DOHH2 (cell line): ENCODE measurements around the gene GLDN.

ENCODE experiments used
- H3F3A ChIP-seq: fragments of 200-600 bp; sonication (generic), shearing (Covaris generic); 2 replicates; pipeline ENCODE4 v1.6.0; 2016; ENCODE audit warnings: antibody characterized with exemption, mild to moderate bottlenecking; ENCODE audit not compliant: control insufficient read depth, insufficient read depth
- H3K27ac ChIP-seq: fragments of 200-600 bp; sonication (generic); 2 replicates; pipeline ENCODE4 v1.5.1; 2014; ENCODE audit warnings: low read depth, mild to moderate bottlenecking, low read length, moderate library complexity
- H3K27me3 ChIP-seq: fragments of 200-600 bp; sonication (generic); 2 replicates; pipeline ENCODE4 v1.6.1; 2014; ENCODE audit warnings: mild to moderate bottlenecking, low read length, mixed read lengths; ENCODE audit not compliant: control insufficient read depth
- H3K36me3 ChIP-seq: fragments of 200-600 bp; sonication (generic); 2 replicates; pipeline ENCODE4 v1.6.1; 2014; ENCODE audit warnings: mild to moderate bottlenecking, low read length, moderate library complexity, mixed read lengths; ENCODE audit not compliant: control insufficient read depth
- H3K4me1 ChIP-seq: fragments of 200-600 bp; sonication (generic); 2 replicates; pipeline ENCODE4 v1.6.1; 2014; ENCODE audit warnings: mild to moderate bottlenecking, low read length, mixed read lengths; ENCODE audit not compliant: control insufficient read depth
- H3K4me2 ChIP-seq: fragments of 200-600 bp; sonication (generic); 2 replicates; pipeline ENCODE4 v1.6.0; 2014; ENCODE audit warnings: mild to moderate bottlenecking, low read length, moderate library complexity
- H3K4me3 ChIP-seq: fragments of 200-600 bp; sonication (generic); 2 replicates; pipeline ENCODE4 v1.5.1; 2014; ENCODE audit warnings: mild to moderate bottlenecking, low read length, mixed read lengths
- H3K79me2 ChIP-seq: fragments of 200-600 bp; sonication (generic); 2 replicates; pipeline ENCODE4 v1.6.1; 2014; ENCODE audit warnings: mild to moderate bottlenecking, low read length, mixed read lengths; ENCODE audit not compliant: control insufficient read depth
- H3K9me2 ChIP-seq: fragments of 200-600 bp; sonication (generic); replicated peaks from 2 replicates; pipeline ENCODE4 v1.6.1; 2014; ENCODE audit warnings: mild to moderate bottlenecking, low read length, mixed read lengths; ENCODE audit not compliant: control insufficient read depth
- H3K9me3 ChIP-seq: fragments of 200-600 bp; sonication (generic); 2 replicates; pipeline ENCODE4 v1.6.1; 2014; ENCODE audit warnings: antibody characterized with exemption, low read length, mixed read lengths; ENCODE audit not compliant: control insufficient read depth, insufficient read depth
- H4K20me1 ChIP-seq: fragments of 200-600 bp; sonication (generic); 2 replicates; pipeline ENCODE4 v1.6.0; 2014; ENCODE audit warnings: low read depth, mild to moderate bottlenecking, antibody characterized with exemption, low read length, moderate library complexity; ENCODE audit not compliant: control insufficient read depth, insufficient read depth
- CTCF ChIP-seq: fragments of 200-600 bp; sonication (generic); IDR thresholded peaks from one replicate; pipeline ENCODE4 v1.5.1; 2014; ENCODE audit warnings: antibody characterized with exemption, mild to moderate bottlenecking, low read depth, low read length; ENCODE audit not compliant: poor library complexity, severe bottlenecking
- EZH2phosphoT487 ChIP-seq: fragments of 200-600 bp; sonication (generic); IDR thresholded peaks from 2 replicates; pipeline ENCODE4 v1.6.1; 2017; ENCODE audit warnings: borderline replicate concordance, mild to moderate bottlenecking, antibody characterized with exemption, low read length, moderate library complexity, mixed read lengths

Gene GLDN

GRCh38 chr15:51322621-51323296 is 18.7 kb upstream of the GLDN start:
- no peaks in the 10 kb centered on the region for H3F3A ChIP-seq
- TF ChIP-seq CTCF = no peak
- TF ChIP-seq EZH2phosphoT487 = no peak
- H3K79me2 ChIP-seq = no peaks in the 10 kb centered on the region
- H3K9me2 ChIP-seq = no peaks in the 10 kb centered on the region
- H3K36me3 ChIP-seq = no peaks in the 10 kb centered on the region
- H3K27ac ChIP-seq = no peak overlapping the region
- H4K20me1 ChIP-seq = no peaks in the 10 kb centered on the region
- H3K4me3 ChIP-seq = no peak overlapping the region
- H3K27me3 ChIP-seq = no peaks in the 10 kb centered on the region
- no peaks in the 10 kb centered on the region for H3K9me3 ChIP-seq
- no peak overlapping the region for H3K4me2 ChIP-seq
- no peaks in the 10 kb centered on the region for H3K4me1 ChIP-seq

GRCh38 chr15:51323749-51324148 is 17.7 kb upstream of the GLDN start:
- H3K4me2 ChIP-seq = no peak overlapping the region
- no peaks in the 10 kb centered on the region for H4K20me1 ChIP-seq
- H3K27ac ChIP-seq = no peak overlapping the region
- H3F3A ChIP-seq = no peaks in the 10 kb centered on the region
- no peak overlapping the region for H3K4me3 ChIP-seq
- no peaks in the 10 kb centered on the region for H3K27me3 ChIP-seq
- no peaks in the 10 kb centered on the region for H3K79me2 ChIP-seq
- no peaks in the 10 kb centered on the region for H3K9me3 ChIP-seq
- no peaks in the 10 kb centered on the region for H3K4me1 ChIP-seq
- no peaks in the 10 kb centered on the region for H3K9me2 ChIP-seq
- TF ChIP-seq EZH2phosphoT487 (no peak), CTCF (no peak)
- H3K36me3 ChIP-seq = no peaks in the 10 kb centered on the region

- Histone ChIP-seq H4K20me1 (no peaks in the 10 kb centered on the region), H3K36me3 (no peaks in the 10 kb centered on the region), H3F3A (no peaks in the 10 kb centered on the region), H3K27ac (no peak overlapping the region), H3K79me2 (no peaks in the 10 kb centered on the region), H3K4me1 (no peaks in the 10 kb centered on the region), H3K4me2 (no peak overlapping the region), H3K9me3 (no peaks in the 10 kb centered on the region), H3K27me3 (0 out of 2 replicates have a peak, but pooled peaks cover 2% of the 10 kb centered on the region), H3K4me3 (no peak overlapping the region), H3K9me2 (no peaks in the 10 kb centered on the region)
- TF ChIP-seq EZH2phosphoT487 (no peak), CTCF (no peak)
Observed at GRCh38 chr15:51325167-51325566, 16.3 kb upstream of the GLDN start.
